Islet of Langerhans (tissue), 1 donor: ENCODE data around the gene CNTNAP2.
"Not testable (repeated sequence)": the region's sequence is repeated elsewhere in the genome, so short reads cannot be mapped to it uniquely, and the experiment has no call there.

ENCODE experiments used
- FAIRE-seq: peaks from one replicate; lab custom pipeline; 2011; peaks lifted over from hg19 to GRCh38; lab: Jason Lieb, UNC

Gene CNTNAP2

DNA sequence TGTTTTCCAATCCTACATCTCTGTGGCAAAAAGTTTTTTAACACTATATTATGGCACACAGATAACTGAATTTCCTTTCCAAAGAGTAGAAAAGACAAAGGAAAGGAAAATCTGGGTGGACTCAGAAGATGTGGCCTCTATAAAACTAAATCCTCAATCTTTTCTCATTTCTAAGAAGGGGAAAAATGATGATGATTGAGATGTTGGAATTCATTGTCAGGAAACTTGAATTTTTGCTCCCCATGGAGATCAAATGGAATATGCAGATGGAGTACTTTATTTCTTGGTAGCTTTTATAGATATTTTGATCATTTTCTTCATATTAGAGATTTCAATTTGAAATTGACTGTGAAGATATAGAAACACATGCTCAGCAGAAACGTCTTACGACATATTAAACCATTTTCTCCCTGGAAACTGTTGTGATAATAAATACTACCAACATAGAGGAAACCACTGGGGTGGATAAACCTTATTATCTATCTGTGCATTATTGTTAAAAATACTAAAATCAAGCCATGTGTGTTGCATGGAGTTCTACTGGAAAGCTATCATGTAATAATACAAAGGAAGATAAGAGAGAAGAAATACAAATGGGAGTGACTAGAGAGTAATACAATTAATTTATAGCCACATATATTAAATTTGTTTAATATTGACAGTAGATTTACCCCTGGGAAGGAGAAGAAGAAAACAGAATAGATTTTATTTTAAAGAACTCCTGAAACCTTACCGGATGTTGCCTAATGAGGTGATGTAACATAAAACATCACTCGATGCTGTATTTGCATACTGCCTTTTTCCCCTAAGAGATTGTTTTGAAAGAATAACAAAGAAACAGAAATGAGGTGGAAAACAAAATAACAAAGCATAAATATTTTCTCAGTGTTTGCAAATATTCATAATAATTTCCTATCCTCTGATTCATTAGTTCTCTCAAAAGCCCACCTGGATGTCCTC lies 1542.7 kb downstream of the CNTNAP2 start:
- no peak for FAIRE-seq

DNA sequence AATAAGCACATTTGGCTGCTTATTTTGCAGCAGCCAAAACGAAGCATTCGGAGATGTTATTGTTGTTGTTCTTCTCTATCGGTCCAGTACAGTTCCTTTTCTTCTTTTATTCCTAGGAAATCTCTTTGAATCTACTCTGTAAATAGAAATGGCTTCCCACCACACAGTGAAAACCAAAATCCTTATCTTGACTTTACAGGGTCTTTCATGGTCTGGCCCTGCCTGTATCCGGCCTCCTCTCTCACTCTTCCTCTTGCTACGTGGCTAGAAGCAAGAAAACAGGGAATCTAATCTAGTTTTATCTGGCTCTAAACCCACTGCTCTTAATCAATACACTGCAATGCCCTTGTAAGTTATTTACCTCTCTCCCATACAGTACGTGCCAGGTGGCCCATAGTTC lies 1547.9 kb downstream of the CNTNAP2 start:
- no peak for FAIRE-seq

DNA sequence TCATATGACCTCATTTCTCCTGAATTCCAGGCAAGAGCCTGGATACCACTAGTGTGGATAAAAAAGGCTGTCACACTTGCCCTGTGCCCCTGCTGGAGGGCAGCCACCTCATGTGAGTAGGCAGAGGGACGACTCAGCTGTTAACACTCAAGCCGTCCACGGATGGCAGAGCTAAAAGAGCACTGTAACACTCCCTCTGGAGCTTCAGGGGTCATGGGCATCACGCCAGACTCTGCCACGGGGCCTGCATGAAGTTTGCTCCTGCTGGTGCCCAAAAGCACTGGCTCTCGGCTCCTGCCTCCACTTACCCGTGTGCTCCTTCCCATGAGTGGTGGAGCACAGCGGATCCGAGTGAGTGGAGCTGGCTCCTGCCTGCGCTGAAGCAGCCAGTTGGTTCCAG lies 1554.2 kb downstream of the CNTNAP2 start:
- no peak for FAIRE-seq

DNA sequence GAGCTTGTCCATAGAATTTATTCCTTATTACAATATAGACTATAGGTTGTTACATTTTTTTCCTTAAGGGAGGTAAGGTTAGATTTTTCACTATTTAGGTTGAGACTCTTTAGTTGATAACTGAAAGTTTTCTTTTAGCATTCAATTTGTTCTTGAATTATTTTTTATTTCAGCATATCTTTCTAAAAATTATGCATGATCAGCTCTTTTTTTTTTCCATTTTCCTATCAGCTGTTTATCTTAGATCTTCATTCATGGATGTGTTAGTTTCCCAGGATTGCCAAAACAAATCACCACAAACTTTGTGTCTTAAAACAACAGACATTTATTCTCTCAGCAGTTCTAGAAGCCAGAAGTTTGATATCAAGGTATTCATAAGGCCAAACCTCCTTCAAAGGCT lies 1558.1 kb downstream of the CNTNAP2 start:
- no peak for FAIRE-seq

DNA sequence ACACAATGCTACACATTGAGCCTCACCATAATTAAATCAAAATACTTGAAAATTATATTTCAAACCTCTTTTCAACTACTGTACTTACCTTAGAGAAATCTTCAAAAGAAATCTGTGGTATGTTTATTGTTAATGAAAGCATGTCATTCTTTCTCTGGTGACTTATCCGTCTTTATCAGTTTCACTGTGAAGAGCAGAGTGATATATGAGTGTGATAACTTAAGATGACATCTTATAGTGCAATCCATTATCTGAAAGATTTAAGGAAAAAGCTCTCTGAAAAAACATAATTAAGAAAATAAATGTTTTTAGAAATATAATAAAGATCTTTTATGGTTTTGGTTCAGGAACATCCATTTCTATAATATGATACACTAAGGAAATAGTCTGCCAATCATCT lies 1562.3 kb downstream of the CNTNAP2 start:
- FAIRE-seq = no peak

DNA sequence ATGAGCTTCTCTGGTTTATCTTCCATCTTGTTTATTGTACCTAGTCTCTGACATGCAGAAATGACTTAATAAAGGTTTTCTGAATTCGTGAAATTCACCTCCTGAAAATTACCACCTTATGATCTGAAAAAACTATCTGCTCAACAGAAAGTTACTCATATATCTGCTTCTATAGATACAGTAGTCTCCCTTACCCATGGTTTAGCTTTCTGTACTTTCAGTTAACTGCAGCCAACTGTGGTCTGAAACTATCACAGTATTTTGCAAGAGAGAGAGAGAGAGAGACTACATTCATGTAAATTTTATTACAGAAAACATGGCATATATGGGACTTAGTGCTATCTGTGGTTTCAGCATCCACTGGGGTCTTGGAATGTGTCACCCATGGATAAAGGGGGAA lies 1564.9 kb downstream of the CNTNAP2 start:
- FAIRE-seq = no peak

DNA sequence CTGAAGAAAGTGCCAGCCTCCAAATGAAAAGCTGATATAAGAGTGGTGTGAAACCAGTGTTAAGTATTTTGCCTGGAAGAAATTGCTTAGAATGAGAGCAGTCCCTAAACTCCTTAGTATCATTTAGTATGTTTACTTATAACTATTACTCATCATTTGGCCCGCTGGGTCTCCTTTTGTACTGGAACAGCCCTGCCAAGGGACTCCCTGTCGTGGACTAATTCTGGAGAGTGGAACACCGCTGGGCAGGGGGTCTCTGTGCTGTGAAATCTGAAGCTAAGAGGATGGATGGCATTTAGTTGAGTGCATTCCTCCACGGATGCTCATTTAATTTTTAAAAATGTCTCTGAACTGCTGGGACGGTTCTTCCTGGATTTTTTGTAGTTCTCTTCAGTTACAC lies 1584.1 kb downstream of the CNTNAP2 start:
- no peak for FAIRE-seq

DNA sequence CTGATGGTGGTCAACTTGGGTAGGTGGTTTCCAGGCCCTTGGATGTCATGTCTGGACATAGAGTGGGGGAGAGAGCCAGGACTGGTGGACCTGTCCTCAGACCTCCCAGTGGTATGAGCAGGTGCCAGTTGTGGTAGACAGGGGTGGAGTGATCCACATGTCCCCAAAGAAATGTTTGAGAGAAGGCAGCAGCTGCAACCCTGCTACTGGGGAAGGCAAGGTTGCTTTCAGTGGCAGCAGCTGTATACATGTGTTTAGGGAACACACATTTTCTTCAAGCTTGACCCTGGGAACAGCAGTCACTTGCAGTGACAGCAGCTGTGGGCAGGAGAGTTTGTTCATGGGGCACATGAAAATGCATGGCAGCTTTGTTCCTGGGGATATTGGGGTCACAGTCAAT lies 1591.3 kb downstream of the CNTNAP2 start:
- no peak for FAIRE-seq

DNA sequence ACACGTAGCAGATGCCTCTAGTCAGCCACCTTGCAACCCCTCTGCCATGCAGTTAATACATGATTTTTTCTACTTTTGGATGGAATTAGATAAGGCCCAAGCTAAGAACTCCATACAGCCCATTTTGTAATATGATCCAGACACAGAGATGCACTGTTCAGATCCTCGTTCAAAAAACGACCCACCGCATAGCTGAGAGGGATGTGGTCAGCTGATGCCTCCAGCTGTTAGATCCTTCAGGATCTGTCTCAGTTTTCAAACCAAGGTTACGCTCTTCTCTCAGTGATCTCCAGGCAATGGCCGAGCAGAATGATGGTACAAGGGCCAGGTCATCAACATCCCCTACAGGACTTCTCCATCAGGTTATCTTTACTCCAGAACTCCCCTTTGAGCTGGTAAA lies 1592.3 kb downstream of the CNTNAP2 start:
- no peak for FAIRE-seq

DNA sequence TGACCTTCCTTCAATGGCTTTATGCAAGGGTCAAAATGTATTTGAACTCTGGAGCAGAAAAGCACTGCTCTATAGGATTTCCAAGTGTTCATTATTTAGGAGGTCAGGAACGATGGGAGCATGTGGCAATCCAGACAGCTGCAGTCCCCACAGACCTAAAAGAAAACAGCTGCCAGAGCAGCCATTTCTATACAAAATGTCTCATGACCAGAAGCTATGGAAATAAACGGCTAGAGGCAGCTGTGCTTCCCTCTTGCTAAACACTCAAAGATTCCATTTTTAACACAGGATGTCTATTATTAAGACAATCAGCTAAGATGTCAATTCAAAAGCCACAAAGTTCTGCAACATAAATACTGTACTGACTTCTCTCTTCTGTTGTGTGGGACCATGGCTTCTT lies 1594.8 kb downstream of the CNTNAP2 start:
- FAIRE-seq = no peak

DNA sequence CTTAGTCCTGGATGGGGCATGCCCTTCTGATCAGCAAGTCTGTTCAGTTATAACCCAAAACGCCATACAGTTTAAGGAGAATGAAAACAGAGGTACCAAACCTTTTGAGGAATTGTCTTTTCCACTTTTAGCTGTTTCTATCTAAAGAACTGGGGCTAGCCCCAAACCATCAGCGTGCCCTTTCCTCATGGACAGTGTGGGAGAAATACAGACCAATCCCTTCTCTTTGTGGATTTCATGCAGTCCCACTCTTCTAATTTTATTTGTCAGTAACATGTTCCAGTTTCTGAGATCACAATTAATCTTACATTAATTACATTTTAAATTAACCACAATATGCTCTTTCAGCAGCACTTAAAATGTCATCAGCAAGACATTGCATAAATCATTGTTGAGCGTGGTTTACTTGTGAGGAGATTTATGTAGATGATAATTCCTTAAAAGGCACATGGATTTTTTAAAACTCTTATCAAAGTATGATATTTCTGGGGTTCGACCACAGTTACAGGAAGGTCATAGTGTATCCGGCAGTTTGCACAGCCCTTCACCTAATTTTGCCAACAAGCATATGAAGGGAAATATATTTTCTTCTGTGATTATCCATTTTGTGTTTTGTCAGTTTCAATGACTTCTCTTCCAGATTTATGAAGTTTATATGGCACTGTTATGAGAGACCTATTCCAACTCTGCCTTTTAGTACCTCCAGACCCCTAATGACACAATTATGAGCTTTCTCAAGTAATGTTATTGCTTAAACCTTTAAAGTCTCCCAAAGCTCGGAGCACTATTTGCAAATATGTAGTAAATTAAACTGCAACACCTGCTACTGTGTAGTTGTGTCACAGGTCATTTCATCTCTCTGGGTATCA lies 1605.6 kb downstream of the CNTNAP2 start:
- FAIRE-seq = no peak

DNA sequence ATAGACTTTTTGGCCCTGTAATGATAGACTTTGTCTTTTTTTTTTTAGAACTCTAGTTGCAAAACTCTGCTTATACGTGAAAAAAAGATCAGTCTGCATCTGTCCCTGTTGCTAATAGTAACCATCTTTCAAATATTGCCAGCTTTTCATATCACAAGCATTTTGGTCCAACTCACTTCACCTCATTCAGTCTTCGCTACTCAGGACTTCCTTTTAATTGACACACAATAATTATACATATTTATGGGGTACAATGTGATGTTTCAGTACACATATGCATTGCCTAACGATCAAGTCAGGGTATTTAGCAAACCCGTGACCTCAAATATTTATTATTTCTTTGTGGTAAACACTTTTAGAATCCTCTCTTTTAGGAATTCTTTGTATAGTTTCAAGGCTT lies 1606.9 kb downstream of the CNTNAP2 start:
- no peak for FAIRE-seq

DNA sequence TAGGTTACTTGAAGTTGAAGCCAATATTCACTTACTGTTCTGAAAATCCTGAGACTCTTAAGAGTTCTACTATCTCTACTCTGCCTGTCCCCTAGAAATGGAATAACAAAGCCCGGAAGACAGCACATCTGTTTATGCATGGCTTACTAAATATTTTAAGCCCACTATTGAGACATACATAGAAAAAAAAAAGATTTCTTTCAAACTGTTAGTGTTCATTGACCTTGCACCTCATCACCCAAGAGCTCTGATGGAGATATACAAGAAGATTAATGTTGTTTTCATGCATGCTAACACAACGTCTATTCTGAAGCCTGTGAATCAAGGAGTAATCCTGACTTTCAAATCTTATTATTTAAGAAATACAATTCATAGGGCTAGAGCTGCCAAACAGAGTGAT lies 1614.7 kb downstream of the CNTNAP2 start:
- no peak for FAIRE-seq

DNA sequence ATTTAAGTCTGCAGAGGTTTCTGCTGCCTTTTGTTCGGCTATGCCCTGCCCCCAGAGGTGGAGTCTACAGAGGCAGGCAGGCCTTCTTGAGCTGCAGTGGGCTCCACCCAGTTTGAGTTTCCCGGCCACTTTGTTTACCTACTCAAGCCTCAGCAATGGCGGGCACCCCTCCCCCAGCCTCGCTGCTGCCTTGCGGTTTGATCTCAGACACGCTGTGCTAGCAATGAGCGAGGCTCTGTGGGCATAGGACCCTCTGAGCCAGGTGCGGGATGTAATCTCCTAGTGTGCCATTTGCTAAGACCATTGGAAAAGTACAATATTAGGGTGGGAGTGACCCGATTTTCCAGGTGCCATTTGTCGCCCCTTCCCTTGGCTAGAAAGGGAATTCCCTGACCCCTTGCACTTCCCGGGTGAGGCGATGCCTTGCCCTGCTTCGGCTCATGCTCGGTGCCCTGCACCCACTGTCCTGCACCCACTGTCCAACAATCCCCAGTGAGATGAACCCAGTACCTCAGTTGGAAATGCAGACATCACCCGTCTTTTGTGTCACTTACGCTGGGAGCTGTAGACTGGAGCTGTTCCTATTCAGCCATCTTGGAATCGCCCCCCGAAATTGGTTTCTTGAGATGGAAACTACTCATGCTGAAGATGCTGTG lies 1621.1 kb downstream of the CNTNAP2 start:
- not testable (repeated sequence) for FAIRE-seq

DNA sequence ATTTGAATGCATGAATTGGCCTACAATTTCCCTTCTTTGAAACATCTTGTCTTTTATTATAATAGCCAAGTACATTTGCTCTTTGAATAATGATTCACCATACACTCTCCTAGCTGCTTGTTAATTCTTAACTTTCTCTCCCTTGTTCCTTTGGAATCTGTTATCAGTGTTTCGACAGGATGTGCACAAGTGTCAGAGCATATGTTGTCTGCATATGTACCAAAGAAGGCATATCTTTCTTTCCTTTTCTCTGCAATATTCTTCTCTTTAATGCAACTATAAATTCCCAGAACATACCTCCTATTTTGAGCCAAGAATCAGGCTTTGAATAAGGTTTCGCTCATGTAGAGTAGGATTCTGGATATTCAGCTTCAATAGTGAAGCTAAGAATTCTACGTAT lies 1625.7 kb downstream of the CNTNAP2 start:
- no peak for FAIRE-seq

DNA sequence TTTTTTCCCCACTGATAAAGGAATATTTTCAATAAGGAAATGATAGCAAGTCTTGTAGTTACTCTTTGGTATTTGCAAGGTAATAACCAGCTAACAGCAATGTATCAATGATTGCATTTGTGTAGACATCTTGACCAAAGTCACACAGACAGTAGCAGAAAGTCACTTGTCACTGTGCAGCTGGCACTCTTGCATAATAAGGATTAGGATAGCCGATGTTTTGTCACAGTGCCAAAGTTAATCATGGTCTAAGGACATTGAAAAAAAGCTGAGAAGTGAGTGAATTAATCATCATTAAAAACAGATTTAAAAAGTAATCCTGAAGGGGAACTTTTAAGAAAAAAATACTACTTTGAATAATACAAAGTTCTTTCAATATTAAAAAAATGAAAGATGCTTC lies 1639.7 kb downstream of the CNTNAP2 start:
- no peak for FAIRE-seq

DNA sequence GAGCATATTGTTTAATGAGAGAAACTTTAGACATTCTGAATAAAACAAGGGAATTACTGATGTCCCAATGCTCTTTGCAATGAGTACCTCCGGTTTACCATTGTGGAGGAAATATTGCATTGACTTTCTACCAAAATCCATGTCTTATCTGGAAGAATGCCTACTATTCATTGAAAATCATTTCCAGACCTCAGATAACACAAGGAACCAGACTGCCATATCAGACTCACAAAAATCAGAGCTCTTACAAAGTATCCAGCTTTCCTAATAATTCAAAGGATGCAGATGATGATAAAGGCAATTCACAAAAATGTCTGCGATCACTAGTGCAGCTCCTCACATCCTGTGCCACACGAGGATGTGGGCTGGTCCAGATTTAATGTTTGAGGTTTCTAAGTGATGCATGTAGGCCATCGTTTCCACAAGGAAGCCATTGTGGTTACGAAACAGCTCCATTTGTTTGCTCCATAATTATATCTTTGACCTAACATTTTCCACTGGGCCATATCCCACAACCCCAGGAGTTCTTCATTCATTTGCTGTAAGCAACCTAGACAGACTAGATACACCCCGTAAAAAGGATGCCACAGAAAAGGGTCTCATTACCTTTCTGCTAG lies 1642.8 kb downstream of the CNTNAP2 start:
- no peak for FAIRE-seq

DNA sequence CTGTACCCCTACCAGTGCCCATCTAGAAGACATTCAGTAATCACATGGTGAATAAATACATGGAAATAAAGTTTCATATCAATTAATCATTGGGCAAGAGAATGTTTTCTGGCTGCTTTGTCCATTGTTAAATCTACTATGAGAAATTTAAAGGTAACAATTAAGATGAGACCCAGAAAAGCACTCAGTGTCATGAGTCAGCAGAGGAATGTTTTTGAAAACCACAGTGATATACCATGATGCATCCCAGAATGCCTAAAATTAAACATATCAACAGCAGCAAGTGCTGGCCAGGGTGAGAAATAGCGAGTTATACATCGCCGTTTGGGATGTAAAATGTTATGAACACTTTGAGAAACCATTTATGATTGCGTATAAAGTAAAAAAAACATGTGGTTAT lies 1648.7 kb downstream of the CNTNAP2 start:
- no peak for FAIRE-seq

DNA sequence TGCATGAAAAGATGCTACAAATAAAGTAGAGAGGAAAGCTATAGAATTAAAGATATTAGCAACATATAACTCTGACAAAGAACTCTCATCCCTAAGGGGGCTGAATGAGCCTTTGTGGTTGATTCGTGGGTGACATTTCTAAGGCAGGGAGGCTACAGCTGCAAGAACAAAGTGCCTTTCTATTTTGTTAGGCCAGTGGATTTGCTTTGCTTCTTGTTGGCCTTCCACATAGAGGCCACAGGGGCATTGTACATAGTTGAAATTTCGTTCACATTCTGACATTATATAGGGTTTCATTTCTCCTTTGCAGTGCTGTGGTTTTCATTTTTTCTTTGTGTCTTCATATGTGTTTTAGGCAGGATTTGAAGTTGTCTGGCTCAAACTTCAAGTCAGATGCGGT lies 1654.7 kb downstream of the CNTNAP2 start:
- FAIRE-seq = no peak

DNA sequence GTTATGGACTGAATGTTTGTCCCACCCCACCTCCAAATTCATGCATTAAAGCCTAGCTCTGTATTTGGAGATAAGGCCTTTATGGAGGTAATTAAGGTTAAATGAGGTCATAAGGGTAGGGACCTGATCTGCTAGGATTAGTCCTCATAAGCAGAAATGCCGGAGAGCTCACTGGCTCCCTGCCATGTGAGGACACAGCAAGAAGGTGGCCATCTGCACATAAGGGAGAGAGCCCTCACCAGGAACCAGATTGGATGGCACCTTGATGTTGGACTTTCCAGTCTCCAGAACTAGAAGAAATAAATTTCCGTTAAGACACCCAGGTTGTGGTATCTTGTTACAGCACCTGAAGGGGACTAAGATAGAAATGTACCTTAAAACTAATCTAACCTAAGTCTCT lies 1657.9 kb downstream of the CNTNAP2 start:
- no peak for FAIRE-seq

DNA sequence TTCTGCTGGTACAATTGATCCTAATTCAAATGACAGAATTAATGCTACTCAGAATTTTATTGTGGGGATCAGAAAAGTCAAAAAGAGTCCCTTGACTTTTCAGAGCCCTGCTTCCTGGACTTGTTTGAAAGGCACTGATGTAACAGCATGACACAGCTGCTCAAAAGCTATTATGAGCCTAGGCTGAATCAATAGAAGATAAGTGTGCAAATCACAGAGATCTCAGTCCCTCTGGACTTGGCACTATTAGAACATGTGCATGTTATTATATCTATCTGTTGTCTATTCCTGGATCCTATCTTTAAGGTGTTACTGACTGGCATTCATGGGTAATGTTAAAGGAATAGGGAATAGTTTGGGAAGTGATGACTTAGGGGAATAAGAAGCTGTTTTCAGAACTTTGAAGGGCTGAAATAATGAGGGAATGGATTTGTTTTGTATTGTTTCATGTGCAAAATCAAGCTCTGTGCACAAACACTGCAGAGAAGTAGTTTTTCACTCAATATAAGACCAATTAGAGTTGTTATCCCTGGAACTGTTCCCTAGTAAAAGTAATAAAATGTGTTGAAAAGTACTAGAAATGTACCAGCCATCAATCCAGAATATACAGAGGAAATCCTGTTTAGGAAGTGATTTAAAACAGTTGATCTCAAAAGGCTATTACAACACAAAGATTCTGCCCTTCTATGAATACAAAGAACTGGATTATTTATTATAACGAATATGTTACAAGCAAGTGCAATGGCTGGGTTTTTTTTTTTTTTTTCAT lies 1659.1 kb downstream of the CNTNAP2 start:
- FAIRE-seq = no peak

DNA sequence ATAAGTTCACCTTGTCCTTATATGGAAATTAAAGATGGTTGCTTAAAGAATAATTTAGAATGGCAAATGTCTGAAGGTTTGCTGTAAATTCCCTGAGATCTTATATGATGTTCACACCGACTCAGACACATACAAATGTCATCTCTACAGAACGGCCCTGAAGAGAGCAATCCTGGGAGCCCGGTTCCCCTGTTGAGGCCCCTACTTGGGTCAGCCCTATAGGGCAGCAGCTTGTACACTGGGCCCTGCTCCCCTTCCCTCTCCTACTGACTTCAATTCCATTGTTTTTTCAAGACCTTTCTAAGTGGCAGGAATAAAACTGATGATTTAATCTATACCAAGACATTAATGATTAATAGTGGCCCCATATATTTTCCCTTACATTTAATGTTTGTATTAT lies 1660.7 kb downstream of the CNTNAP2 start:
- FAIRE-seq = no peak
